ENCODE data around the gene CRY2. TPM values are rescaled to one million over a fixed set of nuclear protein-coding genes. Genes with fewer than 3 reads are reported as not detected.

CRY2 gene
- total and polyA plus RNA-seq, 10 donors: 5.6 to 39.2 (median 32.6) TPM

DNA sequence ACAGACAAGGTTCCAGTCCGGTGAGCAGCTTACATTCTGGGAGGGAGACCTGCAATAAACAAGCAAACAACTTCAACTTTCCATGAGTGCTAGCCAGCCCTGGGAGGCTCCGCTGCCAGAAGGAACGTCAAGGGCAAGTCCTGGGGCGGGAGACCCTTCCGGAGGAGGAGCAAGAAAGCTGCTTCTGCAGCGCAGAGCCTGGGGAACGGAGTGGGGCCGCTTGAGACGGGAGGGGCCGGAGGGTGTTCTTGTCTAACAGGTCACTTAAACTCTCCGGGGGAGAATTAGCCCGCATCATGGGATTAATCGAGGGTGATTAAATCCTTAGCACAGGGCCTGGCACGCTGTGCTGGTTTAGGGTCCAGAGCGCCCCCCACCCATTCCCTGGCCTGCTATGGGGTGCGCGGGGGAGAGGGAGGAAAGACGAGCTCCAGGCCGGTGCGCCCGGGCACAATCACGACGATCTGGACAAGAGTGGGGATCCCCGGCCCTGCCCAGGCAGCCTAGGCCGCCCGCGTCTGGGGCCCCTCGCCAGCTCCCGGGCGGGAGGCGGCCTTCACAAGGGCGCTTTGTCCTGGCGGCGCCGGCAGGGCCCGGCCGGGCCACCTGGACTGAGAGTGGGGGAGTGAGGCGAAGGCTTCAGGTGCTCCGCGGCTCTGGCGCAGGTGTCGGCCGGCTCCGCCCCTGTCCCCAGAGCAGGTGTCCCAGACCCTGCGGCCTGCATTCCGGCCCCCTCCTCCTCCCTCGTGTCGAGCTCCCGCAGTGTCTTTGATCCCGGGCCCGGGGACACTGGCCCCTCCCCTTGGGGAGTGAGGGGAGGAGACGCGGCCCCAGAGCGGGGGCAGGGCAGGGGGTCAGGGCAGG lies 74.5 kb downstream of the CRY2 start:
- H3K27me3 ChIP-seq (replicated peaks in 1 of 7): peaks cover 0 to 52% (median 20%) of the 10 kb centered on the region in 7 donors

DNA sequence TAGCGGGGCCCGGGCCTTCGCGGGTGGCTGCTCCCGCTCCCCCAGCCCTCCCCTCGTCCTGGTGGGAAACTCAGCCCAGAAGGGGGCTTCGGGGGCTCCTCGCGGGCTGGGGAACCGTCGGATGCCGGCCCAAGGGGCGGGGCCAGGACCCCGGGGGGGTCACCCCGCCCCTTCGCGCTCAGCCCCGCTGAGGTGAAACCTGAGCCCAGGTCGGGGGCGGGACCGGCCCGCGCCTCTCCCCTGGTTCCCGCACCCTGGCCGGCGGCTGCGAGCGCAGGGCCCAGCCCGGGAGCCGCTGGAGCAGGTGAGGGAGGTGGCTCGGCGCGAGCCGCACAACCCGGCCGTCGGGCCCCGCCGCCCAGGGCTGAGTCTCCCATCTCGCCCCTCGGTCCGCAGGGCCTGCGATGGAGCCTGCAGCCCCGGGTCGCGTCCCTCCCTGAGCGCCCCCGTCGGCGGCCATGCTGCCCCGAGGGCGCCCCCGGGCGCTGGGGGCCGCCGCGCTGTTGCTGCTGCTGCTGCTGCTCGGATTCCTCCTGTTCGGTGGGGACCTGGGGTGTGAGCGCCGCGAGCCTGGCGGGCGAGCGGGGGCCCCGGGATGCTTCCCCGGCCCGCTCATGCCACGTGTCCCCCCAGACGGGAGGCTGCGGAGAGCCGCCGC lies 75.3 kb downstream of the CRY2 start, which contains the start of gene LARGE2:
Gene LARGE2 (plus strand): TSS at position 232 of the 658 bp plus-strand sequence. CDS start 227 bp downstream, at position 459.
- H3K9me3 ChIP-seq: no peaks in the 10 kb centered on the region
- intact Hi-C loops (cut with DNase I; ENCODE audit: low total_unique reads): no loop called here
- H3K4me3 ChIP-seq: peak within 1 kb of the TSS; percentile 33 to 76 (median 49)
- 0 to 2% (median 1%) methylated on average over 6 to 73 of the region's 73 CpGs for WGBS, 5 donors
- TF ChIP-seq CTCF (IDR thresholded peaks at IDR 0.05 in 8 of 11, conservative IDR thresholded peaks at IDR 0.05 in 3 of 11) (no peak), POLR2AphosphoS5 (IDR thresholded peaks at IDR 0.05) (peak in 1 of 3 donors; percentile 23)
- H3K36me3 ChIP-seq: no peaks in the 10 kb centered on the region
- peaks cover 10 to 73% (median 32%) of the 10 kb centered on the region in 6 donors for H3K4me1 ChIP-seq
- peak; percentile 86 for DNase-seq
- peaks cover 0 to 52% (median 20%) of the 10 kb centered on the region in 7 donors for H3K27me3 ChIP-seq (replicated peaks in 1 of 7)
- H3K27ac ChIP-seq: peak within 1 kb of the TSS in 6 of 8 donors; percentile 8 to 79 (median 63)

More for the DNA sequence above, 74.5 kb downstream of the CRY2 start:
- DNase-seq: no peak
- Histone ChIP-seq H3K4me3 (peak overlapping the region; percentile 33 to 76 (median 49)), H3K9me3 (no peaks in the 10 kb centered on the region), H3K4me1 (peaks cover 14 to 73% (median 37%) of the 10 kb centered on the region in 6 donors), H3K27ac (peak overlapping the region in 4 of 8 donors; percentile 63 to 79 (median 70)), H3K36me3 (no peaks in the 10 kb centered on the region)
- intact Hi-C loops (cut with DNase I; ENCODE audit: low total_unique reads): no loop called here
- TF ChIP-seq POLR2A (IDR thresholded peaks at IDR 0.05) (no peak), POLR2AphosphoS5 (IDR thresholded peaks at IDR 0.05) (no peak), CTCF (IDR thresholded peaks at IDR 0.05 in 8 of 11, conservative IDR thresholded peaks at IDR 0.05 in 3 of 11) (no peak)
- 41 to 72% (median 45%) methylated on average over 21 to 54 of the region's 54 CpGs for WGBS, 5 donors

GRCh38 chr11:45924036-45924915 lies 77.0 kb downstream of the CRY2 start:
- intact Hi-C loops (cut with DNase I; ENCODE audit: low total_unique reads): no loop called here
- H3K4me3 ChIP-seq: no peak overlapping the region
- H3K4me1 ChIP-seq: peaks cover 5 to 80% (median 34%) of the 10 kb centered on the region in 6 donors
- no peaks in the 10 kb centered on the region for H3K36me3 ChIP-seq
- DNase-seq: peak; percentile 71
- peaks cover 0 to 52% (median 20%) of the 10 kb centered on the region in 7 donors for H3K27me3 ChIP-seq (replicated peaks in 1 of 7)
- no peaks in the 10 kb centered on the region for H3K9me3 ChIP-seq
- 67 to 79% (median 70%) methylated on average over 17 to 22 of the region's 22 CpGs for WGBS, 5 donors
- TF ChIP-seq POLR2AphosphoS5 (IDR thresholded peaks at IDR 0.05) (no peak), CTCF (IDR thresholded peaks at IDR 0.05 in 8 of 11, conservative IDR thresholded peaks at IDR 0.05 in 3 of 11) (no peak), POLR2A (IDR thresholded peaks at IDR 0.05) (no peak)
- H3K27ac ChIP-seq: peak overlapping the region in 1 of 8 donors; percentile 41

Measured in spleen (tissue), 11 donors.